MCF 10A (cell line): ENCODE results near the gene STS. TPM values are rescaled to one million over a fixed set of nuclear protein-coding genes. Genes with fewer than 3 reads are reported as not detected.

Experiments used
- BruUV-seq: library from RNA; stranded (reverse); fragments of 400-500 nt; replicated peaks from 2 replicates; lab custom pipeline; 2021; lab: Mats Ljungman, UMichigan
- CTCF ChIA-PET: fragments of 300-600 bp; sonication (Branson Sonifier 250); formaldehyde crosslinking; extraction: SDS; loops from one replicate; lab custom pipeline; 2021; ENCODE audit warnings: antibody characterized with exemption, inconsistent platforms; lab: Yijun Ruan, JAX
- POLR2A ChIA-PET: fragments of 300-600, 350-650 bp; sonication (Branson Sonifier 250); formaldehyde crosslinking; extraction: SDS; loops from one replicate; lab custom pipeline; 2020; ENCODE audit warnings: antibody characterized with exemption, inconsistent platforms; lab: Yijun Ruan, JAX
- DNase-seq: peaks from one replicate; pipeline ENCODE4 v3.0.0-alpha.2; 2018; ENCODE audit not compliant: unreplicated experiment
- H3K27ac Mint-ChIP-seq: one replicate; pipeline ENCODE4 v1.8.0; 2022; ENCODE audit warnings: mild to moderate bottlenecking, low read depth, mixed read lengths; ENCODE audit not compliant: unreplicated experiment
- H3K27me3 Mint-ChIP-seq: one replicate; pipeline ENCODE4 v1.8.0; 2022; ENCODE audit warnings: mixed read lengths; ENCODE audit not compliant: insufficient read depth, unreplicated experiment
- H3K36me3 Mint-ChIP-seq: one replicate; pipeline ENCODE4 v1.8.0; 2022; ENCODE audit warnings: mild to moderate bottlenecking, moderate library complexity, mixed read lengths; ENCODE audit not compliant: insufficient read depth, unreplicated experiment
- H3K4me1 Mint-ChIP-seq: one replicate; pipeline ENCODE4 v1.8.0; 2022; ENCODE audit warnings: mixed read lengths; ENCODE audit not compliant: insufficient read depth, unreplicated experiment
- H3K4me3 Mint-ChIP-seq: one replicate; pipeline ENCODE4 v1.8.0; 2022; ENCODE audit warnings: mild to moderate bottlenecking, moderate library complexity, mixed read lengths; ENCODE audit not compliant: unreplicated experiment
- H3K9me3 Mint-ChIP-seq: one replicate; pipeline ENCODE4 v1.8.0; 2022; ENCODE audit warnings: mixed read lengths; ENCODE audit not compliant: unreplicated experiment
- CTCF ChIP-seq: fragments of 200-600 bp; IDR thresholded peaks from one replicate; pipeline ENCODE4 v1.8.0; 2022; ENCODE audit warnings: antibody characterized with exemption, mild to moderate bottlenecking; ENCODE audit not compliant: unreplicated experiment
- intact Hi-C: fragments of 100-400 bp; cut with micrococcal nuclease; formaldehyde crosslinking; loops from 2 replicates; pipeline ENCODE4 v1.14.1; 2022
- total RNA-seq: library from RNA; stranded (reverse); gene quantifications from 2 replicates; pipeline ENCODE4 v1.2.3, GENCODE V29; 2022

STS gene
- total RNA-seq, 1 experiment from 2014 or later, result 2.8 TPM

GRCh38 chrX:7131621-7132020 is 15.9 kb upstream of the STS start:
- POLR2A ChIA-PET, result interaction anchor here (1.0 kb wide), 2 partner anchors 15 to 121 kb away, joined by 3 read pairs; no protein-coding TSS in a partner anchor
- H3K27me3 Mint-ChIP-seq, result no peaks in the 10 kb centered on the region
- BruUV-seq, result no TSS peak
- no peak for TF ChIP-seq CTCF
- H3K4me1 Mint-ChIP-seq, result peaks cover 18% of the 10 kb centered on the region
- no peak overlapping the region for H3K27ac Mint-ChIP-seq
- intact Hi-C loops, result loop anchor here (1.0 kb wide), 2 partner anchors 421 to 455 kb away; no protein-coding TSS in a partner anchor
- CTCF ChIA-PET, result interaction anchor here (0.6 to 5.3 kb wide), 13 partner anchors 10 to 1792 kb away, joined by 3 to 49 read pairs (median 3); partner anchors contain the start of genes PUDP and STS
- no peaks in the 10 kb centered on the region for H3K36me3 Mint-ChIP-seq
- no peak for DNase-seq
- no peaks in the 10 kb centered on the region for H3K9me3 Mint-ChIP-seq
- H3K4me3 Mint-ChIP-seq, result no peak overlapping the region

DNA sequence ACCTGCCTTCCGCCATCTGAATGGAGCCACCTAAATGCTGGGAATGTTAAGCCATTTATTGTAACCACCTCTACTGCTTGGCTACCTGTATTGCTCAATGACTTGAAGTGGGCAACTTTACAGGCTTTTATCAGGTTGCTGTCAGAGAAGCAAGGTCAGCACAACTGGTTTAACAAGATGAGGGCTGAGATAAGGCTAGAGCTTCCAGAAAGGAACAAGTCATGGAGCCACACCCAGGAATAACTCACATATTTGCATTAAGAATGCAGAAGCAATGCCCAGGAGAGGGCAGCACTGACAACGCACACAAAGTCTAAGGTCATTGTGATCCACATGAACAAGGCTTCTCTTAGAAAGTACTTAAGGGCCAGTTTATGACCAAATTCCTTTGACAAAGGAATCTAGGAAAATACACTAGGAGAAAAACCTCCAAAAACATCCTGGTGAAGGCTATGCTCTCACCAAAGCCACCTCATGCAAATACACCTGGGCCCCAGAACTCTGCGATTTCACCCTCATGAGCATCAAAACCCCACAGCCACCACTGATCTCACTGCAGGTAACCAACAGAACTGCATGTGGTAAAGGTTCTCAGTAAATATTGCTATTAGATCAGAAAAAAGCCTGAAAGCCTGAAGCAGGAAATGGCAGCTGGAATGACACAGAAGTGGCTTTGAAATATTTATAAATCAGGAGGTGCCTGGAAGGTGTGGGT is 15.0 kb upstream of the STS start:
- Mint-ChIP-seq H3K4me3 (peak overlapping the region; percentile 26), H3K4me1 (peaks cover 18% of the 10 kb centered on the region), H3K27ac (peak overlapping the region; percentile 78), H3K27me3 (no peaks in the 10 kb centered on the region), H3K36me3 (no peaks in the 10 kb centered on the region), H3K9me3 (no peaks in the 10 kb centered on the region)
- POLR2A ChIA-PET, result interaction anchor here (1.0 to 1.4 kb wide), 2 partner anchors 120 to 453 kb away, joined by 3 to 5 read pairs; no protein-coding TSS in a partner anchor
- BruUV-seq, result no TSS peak
- TF ChIP-seq CTCF, result peak; percentile 67
- CTCF ChIA-PET, result interaction anchor here (0.6 to 5.3 kb wide), 22 partner anchors 9 to 1715 kb away, joined by 3 to 49 read pairs (median 3); partner anchors contain the start of genes PUDP and STS
- DNase-seq, result peak; percentile 86
- intact Hi-C loops, result loop anchor here (1.0 kb wide), 2 partner anchors 420 to 454 kb away; no protein-coding TSS in a partner anchor

GRCh38 chrX:7133050-7133440 is 14.5 kb upstream of the STS start:
- H3K27ac Mint-ChIP-seq, result peak overlapping the region; percentile 78
- DNase-seq, result no peak
- no peaks in the 10 kb centered on the region for H3K9me3 Mint-ChIP-seq
- intact Hi-C loops, result no loop called here
- ChIA-PET CTCF (interaction anchor here (0.6 to 5.3 kb wide), 13 partner anchors 8 to 1714 kb away, joined by 3 to 49 read pairs (median 4); partner anchors contain the start of genes PUDP and STS), POLR2A (interaction anchor here (1.4 kb wide), 1 partner anchor 453 kb away, joined by 5 read pairs; no protein-coding TSS in a partner anchor)
- H3K27me3 Mint-ChIP-seq, result no peaks in the 10 kb centered on the region
- H3K4me3 Mint-ChIP-seq, result no peak overlapping the region
- no peaks in the 10 kb centered on the region for H3K36me3 Mint-ChIP-seq
- TF ChIP-seq CTCF, result no peak
- peaks cover 18% of the 10 kb centered on the region for H3K4me1 Mint-ChIP-seq
- BruUV-seq, result no TSS peak

DNA sequence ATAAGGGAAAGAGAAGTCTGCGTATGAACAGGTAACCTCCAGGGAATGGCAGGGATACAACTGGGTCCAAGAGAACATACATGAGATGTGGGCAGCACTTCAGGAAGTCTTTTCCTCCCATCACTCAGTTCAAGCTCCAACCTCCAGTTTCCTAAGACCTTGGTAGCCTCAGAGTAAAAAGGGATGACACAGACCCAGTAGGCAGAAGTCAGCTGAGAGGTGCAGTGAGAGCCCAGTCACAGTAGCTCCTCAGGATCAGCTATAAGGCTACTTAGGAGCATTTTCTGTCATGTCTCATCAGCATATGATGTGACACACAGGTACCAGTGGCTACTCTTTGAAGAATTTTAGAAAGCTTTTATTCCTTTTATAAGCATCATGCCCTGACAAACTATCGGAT is 12.5 kb upstream of the STS start:
- no peaks in the 10 kb centered on the region for H3K27me3 Mint-ChIP-seq
- H3K36me3 Mint-ChIP-seq, result no peaks in the 10 kb centered on the region
- no TSS peak for BruUV-seq
- H3K9me3 Mint-ChIP-seq, result no peaks in the 10 kb centered on the region
- peaks cover 22% of the 10 kb centered on the region for H3K4me1 Mint-ChIP-seq
- intact Hi-C loops, result no loop called here
- H3K4me3 Mint-ChIP-seq, result no peak overlapping the region
- DNase-seq, result no peak
- ChIA-PET CTCF (interaction anchor here (0.6 to 5.3 kb wide), 6 partner anchors 10 to 790 kb away, joined by 3 to 49 read pairs (median 5); partner anchors contain the start of genes PUDP and STS), POLR2A (interaction anchor here (1.7 kb wide), 1 partner anchor 12 kb away, joined by 6 read pairs; the partner anchor contains the start of gene STS)
- no peak overlapping the region for H3K27ac Mint-ChIP-seq
- TF ChIP-seq CTCF, result no peak
